ENCODE data around the gene SOX15. TPM values are rescaled to one million over a fixed set of nuclear protein-coding genes. Genes with fewer than 3 reads are reported as not detected.

SOX15 gene
- polyA plus RNA-seq, 1 donor from 2014 or later, result 0.47 TPM

DNA sequence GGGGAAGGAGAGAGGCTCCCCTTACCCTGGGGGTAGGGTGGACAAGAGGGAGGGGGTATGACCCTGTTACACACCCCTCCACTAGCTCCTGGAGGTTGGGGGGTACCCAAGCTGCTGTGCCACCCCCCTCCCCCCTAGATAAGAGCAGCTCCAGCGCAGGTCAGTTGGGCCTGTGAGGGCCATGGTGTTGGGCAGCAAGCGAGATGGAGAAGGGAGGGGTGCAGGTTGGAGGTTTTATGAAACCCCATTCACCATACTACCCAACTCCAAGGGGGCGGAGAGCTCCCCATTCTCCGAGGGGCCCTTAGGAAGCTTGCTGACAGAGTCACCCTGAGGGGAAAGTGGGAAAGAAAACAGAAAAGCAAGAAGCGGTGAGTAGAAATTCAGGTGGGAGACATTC lies 1.7 kb upstream of the SOX15 start:
- H3K27ac ChIP-seq (ENCODE audit: low read length), result no peak overlapping the region
- H3K4me2 ChIP-seq (ENCODE audit: low read length), result no peak overlapping the region
- no peak for TF ChIP-seq RAD21 (conservative IDR thresholded peaks at IDR 0.05)
- no peak for TF ChIP-seq SMC3 (conservative IDR thresholded peaks at IDR 0.05; ENCODE audit: poor library complexity)
- no peak for TF ChIP-seq POLR2AphosphoS5 (IDR thresholded peaks at IDR 0.05)
- TF ChIP-seq, protein P1, sequence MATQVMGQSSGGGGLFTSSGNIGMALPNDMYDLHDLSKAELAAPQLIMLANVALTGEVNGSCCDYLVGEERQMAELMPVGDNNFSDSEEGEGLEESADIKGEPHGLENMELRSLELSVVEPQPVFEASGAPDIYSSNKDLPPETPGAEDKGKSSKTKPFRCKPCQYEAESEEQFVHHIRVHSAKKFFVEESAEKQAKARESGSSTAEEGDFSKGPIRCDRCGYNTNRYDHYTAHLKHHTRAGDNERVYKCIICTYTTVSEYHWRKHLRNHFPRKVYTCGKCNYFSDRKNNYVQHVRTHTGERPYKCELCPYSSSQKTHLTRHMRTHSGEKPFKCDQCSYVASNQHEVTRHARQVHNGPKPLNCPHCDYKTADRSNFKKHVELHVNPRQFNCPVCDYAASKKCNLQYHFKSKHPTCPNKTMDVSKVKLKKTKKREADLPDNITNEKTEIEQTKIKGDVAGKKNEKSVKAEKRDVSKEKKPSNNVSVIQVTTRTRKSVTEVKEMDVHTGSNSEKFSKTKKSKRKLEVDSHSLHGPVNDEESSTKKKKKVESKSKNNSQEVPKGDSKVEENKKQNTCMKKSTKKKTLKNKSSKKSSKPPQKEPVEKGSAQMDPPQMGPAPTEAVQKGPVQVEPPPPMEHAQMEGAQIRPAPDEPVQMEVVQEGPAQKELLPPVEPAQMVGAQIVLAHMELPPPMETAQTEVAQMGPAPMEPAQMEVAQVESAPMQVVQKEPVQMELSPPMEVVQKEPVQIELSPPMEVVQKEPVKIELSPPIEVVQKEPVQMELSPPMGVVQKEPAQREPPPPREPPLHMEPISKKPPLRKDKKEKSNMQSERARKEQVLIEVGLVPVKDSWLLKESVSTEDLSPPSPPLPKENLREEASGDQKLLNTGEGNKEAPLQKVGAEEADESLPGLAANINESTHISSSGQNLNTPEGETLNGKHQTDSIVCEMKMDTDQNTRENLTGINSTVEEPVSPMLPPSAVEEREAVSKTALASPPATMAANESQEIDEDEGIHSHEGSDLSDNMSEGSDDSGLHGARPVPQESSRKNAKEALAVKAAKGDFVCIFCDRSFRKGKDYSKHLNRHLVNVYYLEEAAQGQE (IDR thresholded peaks at IDR 0.05; ENCODE audit: borderline replicate concordance), result no peak
- no peaks in the 10 kb centered on the region for H4K20me1 ChIP-seq (ENCODE audit: insufficient read depth)
- no peaks in the 10 kb centered on the region for H3F3A ChIP-seq (ENCODE audit: insufficient read depth, low read length, poor library complexity, severe bottlenecking)
- no peak overlapping the region for H3K4me3 ChIP-seq (ENCODE audit: low read length)
- no peak overlapping the region for H3K9ac ChIP-seq (ENCODE audit: low read length)
- no peaks in the 10 kb centered on the region for H3K9me3 ChIP-seq (ENCODE audit: low read length)
- no peaks in the 10 kb centered on the region for H3K27me3 ChIP-seq (ENCODE audit: insufficient read depth, low read depth, low read length)
- no peaks in the 10 kb centered on the region for H3K9me2 ChIP-seq (ENCODE audit: insufficient read depth, low read length)
- peaks cover 7% of the 10 kb centered on the region for H3K36me3 ChIP-seq (ENCODE audit: insufficient read depth, low read length)
- H2AFZ ChIP-seq (ENCODE audit: low read depth, low read length), result no peak overlapping the region
- no peaks in the 10 kb centered on the region for H3K79me2 ChIP-seq (replicated peaks; ENCODE audit: insufficient read depth, low read length)

DNA sequence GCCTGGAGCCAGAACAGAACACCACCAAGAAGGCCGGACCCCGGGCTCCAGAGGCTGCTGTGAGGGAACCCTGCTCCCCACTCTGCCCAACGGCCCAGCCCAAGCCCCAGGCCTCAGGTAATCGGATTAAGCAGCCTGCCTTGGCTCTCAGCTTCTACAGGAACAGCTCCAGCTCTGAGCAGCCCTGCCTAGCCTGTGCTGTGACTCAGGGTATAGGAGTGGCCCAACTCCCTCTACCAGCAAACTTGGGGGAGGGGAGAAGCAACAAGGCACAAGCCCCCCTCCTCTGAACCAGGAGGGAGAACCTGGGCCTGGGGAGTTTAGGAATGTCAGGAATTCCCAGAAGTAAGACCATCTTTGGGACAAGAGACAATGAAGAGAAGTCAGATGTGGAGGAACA lies 849 bp upstream of the SOX15 start:
- Histone ChIP-seq H3K36me3 (ENCODE audit: insufficient read depth, low read length) (peaks cover 7% of the 10 kb centered on the region), H3K4me3 (ENCODE audit: low read length) (no peak overlapping the region), H3K9ac (ENCODE audit: low read length) (no peak overlapping the region), H3F3A (ENCODE audit: insufficient read depth, low read length, poor library complexity, severe bottlenecking) (no peaks in the 10 kb centered on the region), H3K79me2 (replicated peaks; ENCODE audit: insufficient read depth, low read length) (no peaks in the 10 kb centered on the region), H3K27me3 (ENCODE audit: insufficient read depth, low read depth, low read length) (no peaks in the 10 kb centered on the region), H4K20me1 (ENCODE audit: insufficient read depth) (no peaks in the 10 kb centered on the region), H3K9me2 (ENCODE audit: insufficient read depth, low read length) (no peaks in the 10 kb centered on the region), H3K9me3 (ENCODE audit: low read length) (no peaks in the 10 kb centered on the region), H2AFZ (ENCODE audit: low read depth, low read length) (no peak overlapping the region), H3K4me2 (ENCODE audit: low read length) (no peak overlapping the region), H3K27ac (ENCODE audit: low read length) (no peak overlapping the region)
- no peak for TF ChIP-seq POLR2AphosphoS5 (IDR thresholded peaks at IDR 0.05)
- no peak for TF ChIP-seq EZH2 (IDR thresholded peaks at IDR 0.05; ENCODE audit: borderline replicate concordance, insufficient read depth, low read length, poor library complexity, severe bottlenecking)
- no peak for TF ChIP-seq SMC3 (conservative IDR thresholded peaks at IDR 0.05; ENCODE audit: poor library complexity)
- TF ChIP-seq, protein P1 (IDR thresholded peaks at IDR 0.05; ENCODE audit: borderline replicate concordance), result no peak
- no peak for TF ChIP-seq EP300 (conservative IDR thresholded peaks at IDR 0.05; ENCODE audit: poor library complexity, severe bottlenecking)
- no peak for TF ChIP-seq TAF1 (IDR thresholded peaks at IDR 0.05; ENCODE audit: low read depth)
- no peak for TF ChIP-seq MXI1 (conservative IDR thresholded peaks at IDR 0.05; ENCODE audit: poor library complexity, severe bottlenecking)
- no peak for TF ChIP-seq RAD21 (conservative IDR thresholded peaks at IDR 0.05)
- TF ChIP-seq, protein P2, sequence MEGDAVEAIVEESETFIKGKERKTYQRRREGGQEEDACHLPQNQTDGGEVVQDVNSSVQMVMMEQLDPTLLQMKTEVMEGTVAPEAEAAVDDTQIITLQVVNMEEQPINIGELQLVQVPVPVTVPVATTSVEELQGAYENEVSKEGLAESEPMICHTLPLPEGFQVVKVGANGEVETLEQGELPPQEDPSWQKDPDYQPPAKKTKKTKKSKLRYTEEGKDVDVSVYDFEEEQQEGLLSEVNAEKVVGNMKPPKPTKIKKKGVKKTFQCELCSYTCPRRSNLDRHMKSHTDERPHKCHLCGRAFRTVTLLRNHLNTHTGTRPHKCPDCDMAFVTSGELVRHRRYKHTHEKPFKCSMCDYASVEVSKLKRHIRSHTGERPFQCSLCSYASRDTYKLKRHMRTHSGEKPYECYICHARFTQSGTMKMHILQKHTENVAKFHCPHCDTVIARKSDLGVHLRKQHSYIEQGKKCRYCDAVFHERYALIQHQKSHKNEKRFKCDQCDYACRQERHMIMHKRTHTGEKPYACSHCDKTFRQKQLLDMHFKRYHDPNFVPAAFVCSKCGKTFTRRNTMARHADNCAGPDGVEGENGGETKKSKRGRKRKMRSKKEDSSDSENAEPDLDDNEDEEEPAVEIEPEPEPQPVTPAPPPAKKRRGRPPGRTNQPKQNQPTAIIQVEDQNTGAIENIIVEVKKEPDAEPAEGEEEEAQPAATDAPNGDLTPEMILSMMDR (IDR thresholded peaks at IDR 0.05; ENCODE audit: poor library complexity, severe bottlenecking), result no peak
